Testis (tissue), 2 donors: Measurements from ENCODE around the gene TACC2.

Source experiments
- POLR2A ChIP-seq: fragments of 450-650 bp; IDR thresholded peaks from one replicate; pipeline ENCODE4 v1.6.1; 2017; ENCODE audit warnings: antibody characterized with exemption, mild to moderate bottlenecking, moderate library complexity
- TF ChIP-seq, protein P1 (sequence below), 3 experiments: fragments of 450-650 bp in 2 of 3; fragments of 200-600 bp in 1 of 3; sonication (generic) in 1 of 3; IDR thresholded peaks; one replicate each; pipeline ENCODE4 v1.5.1; 2016 to 2019; ENCODE audit warnings: antibody characterized with exemption in 3 of 3, mild to moderate bottlenecking in 2 of 3, moderate library complexity in 1 of 3

DNA sequence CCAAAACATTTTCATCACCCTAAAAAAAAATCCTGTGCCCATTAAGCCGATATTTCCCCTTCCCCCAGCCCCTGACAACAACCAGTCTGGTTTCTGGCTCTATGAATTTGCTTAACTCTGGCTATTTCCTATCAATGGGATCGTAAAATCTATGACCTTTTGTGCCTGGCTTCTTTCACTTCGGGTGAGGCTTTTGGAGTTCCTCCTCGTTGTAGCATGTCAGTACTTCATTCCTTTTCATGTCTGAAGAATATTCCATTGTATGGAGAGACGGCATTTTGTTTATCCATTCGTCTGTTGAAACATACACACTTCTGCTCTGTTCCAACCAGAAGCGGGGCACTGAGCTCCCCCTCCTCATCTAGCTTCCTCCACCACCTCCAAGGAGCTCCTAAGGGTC is 29.5 kb downstream of the TACC2 start:
- TF ChIP-seq, protein P1, sequence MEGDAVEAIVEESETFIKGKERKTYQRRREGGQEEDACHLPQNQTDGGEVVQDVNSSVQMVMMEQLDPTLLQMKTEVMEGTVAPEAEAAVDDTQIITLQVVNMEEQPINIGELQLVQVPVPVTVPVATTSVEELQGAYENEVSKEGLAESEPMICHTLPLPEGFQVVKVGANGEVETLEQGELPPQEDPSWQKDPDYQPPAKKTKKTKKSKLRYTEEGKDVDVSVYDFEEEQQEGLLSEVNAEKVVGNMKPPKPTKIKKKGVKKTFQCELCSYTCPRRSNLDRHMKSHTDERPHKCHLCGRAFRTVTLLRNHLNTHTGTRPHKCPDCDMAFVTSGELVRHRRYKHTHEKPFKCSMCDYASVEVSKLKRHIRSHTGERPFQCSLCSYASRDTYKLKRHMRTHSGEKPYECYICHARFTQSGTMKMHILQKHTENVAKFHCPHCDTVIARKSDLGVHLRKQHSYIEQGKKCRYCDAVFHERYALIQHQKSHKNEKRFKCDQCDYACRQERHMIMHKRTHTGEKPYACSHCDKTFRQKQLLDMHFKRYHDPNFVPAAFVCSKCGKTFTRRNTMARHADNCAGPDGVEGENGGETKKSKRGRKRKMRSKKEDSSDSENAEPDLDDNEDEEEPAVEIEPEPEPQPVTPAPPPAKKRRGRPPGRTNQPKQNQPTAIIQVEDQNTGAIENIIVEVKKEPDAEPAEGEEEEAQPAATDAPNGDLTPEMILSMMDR (IDR thresholded peaks at IDR 0.05): no peak
- TF ChIP-seq POLR2A: no peak
